ENCODE measurements around the gene ANK2. TPM values are rescaled to one million over a fixed set of nuclear protein-coding genes. Genes with fewer than 3 reads are reported as not detected.

The ANK2 gene
- total RNA-seq, 2 experiments from 2014 or later: 0.36 TPM; not detected in 1

DNA sequence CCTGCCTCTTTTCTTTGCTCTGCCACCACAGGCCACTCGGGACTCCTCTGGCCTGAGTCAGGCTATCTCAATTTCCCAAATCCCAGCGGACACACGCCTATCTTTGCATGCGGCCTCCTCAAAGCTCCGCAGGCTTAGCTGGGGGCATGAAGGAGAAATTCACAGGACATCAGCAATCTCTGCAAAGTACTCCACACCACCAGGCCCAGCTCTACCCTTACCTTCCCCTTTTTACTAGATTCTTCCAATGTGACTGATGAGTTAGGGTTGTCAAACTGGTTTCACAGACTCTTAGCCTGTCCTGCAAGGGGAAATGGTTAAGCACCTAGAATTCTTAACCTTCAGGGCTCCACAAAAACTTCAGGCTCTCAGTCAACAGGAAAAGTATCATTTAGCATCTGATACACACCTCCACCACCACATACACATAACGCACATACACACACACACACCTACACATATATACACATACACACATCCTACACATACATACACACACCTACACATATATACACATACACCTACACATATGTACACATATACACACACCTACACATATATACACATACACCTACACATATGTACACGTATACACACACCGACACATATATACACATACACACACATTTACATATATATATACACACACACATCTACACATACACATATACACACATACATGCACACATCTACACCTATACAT lies 349.1 kb downstream of the ANK2 start:
- no peak for ATAC-seq (ENCODE audit: poor library complexity)
- TF ChIP-seq, protein P1, sequence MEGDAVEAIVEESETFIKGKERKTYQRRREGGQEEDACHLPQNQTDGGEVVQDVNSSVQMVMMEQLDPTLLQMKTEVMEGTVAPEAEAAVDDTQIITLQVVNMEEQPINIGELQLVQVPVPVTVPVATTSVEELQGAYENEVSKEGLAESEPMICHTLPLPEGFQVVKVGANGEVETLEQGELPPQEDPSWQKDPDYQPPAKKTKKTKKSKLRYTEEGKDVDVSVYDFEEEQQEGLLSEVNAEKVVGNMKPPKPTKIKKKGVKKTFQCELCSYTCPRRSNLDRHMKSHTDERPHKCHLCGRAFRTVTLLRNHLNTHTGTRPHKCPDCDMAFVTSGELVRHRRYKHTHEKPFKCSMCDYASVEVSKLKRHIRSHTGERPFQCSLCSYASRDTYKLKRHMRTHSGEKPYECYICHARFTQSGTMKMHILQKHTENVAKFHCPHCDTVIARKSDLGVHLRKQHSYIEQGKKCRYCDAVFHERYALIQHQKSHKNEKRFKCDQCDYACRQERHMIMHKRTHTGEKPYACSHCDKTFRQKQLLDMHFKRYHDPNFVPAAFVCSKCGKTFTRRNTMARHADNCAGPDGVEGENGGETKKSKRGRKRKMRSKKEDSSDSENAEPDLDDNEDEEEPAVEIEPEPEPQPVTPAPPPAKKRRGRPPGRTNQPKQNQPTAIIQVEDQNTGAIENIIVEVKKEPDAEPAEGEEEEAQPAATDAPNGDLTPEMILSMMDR (IDR thresholded peaks at IDR 0.05): no peak
- intact Hi-C loops (cut with DNase I, micrococcal nuclease): loop anchor here in 1 of 2 experiments (10.0 kb wide), 3 partner anchors 146 to 1406 kb away; no protein-coding TSS in a partner anchor
- Histone ChIP-seq H3K36me3 (ENCODE audit: insufficient read depth, low read length) (no peaks in the 10 kb centered on the region), H3K27me3 (ENCODE audit: control insufficient read depth in 1 of 2, insufficient read depth in 2 of 2, low read length in 2 of 2) (no peaks in the 10 kb centered on the region), H3K27ac (ENCODE audit: low read depth in 1 of 2, low read length in 2 of 2) (no peak overlapping the region), H3K4me3 (ENCODE audit: low read length) (no peak overlapping the region), H3K4me1 (ENCODE audit: insufficient read depth, low read length) (no peaks in the 10 kb centered on the region), H3K9me3 (ENCODE audit: control insufficient read depth in 1 of 2, insufficient read depth in 1 of 2, low read length in 2 of 2) (no peaks in the 10 kb centered on the region)
- H3K27ac Mint-ChIP-seq: no peak overlapping the region
- H3K9me3 Mint-ChIP-seq: no peaks in the 10 kb centered on the region
- no peak overlapping the region for H3K4me3 Mint-ChIP-seq
- no peak for DNase-seq
- no peaks in the 10 kb centered on the region for H3K4me1 Mint-ChIP-seq (ENCODE audit: low read depth)
- ChIA-PET POLR2A (no interaction called here), CTCF (no interaction called here)
- no peaks in the 10 kb centered on the region for H3K27me3 Mint-ChIP-seq
- H3K36me3 Mint-ChIP-seq (ENCODE audit: low read depth): no peaks in the 10 kb centered on the region

DNA sequence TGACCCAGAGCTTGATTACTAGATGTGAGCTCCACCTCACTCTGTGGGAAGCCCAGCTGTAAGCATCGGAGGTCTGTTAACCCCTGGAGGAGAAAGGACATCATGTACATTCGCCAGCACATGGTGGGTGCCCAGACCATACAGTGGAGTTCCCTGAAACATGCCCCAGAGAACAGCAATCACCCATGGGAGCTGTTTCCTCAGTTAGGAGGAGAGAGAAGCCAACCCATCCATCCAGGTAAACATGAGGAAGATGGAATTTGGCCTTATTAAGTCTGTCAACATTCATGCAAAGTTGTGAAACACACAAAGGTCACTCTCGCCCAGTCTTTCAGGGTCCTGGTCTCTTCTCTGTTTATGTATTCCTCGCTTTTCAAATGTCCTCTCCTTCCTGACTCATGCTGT lies 354.7 kb downstream of the ANK2 start:
- intact Hi-C loops (cut with DNase I, micrococcal nuclease): no loop called here
- no peaks in the 10 kb centered on the region for H3K36me3 Mint-ChIP-seq (ENCODE audit: low read depth)
- no peaks in the 10 kb centered on the region for H3K27me3 ChIP-seq (ENCODE audit: control insufficient read depth in 1 of 2, insufficient read depth in 2 of 2, low read length in 2 of 2)
- ATAC-seq (ENCODE audit: poor library complexity) (no peak), DNase-seq (no peak)
- TF ChIP-seq, protein P1 (IDR thresholded peaks at IDR 0.05): no peak
- CTCF ChIA-PET: no interaction called here
- no peaks in the 10 kb centered on the region for H3K4me1 Mint-ChIP-seq (ENCODE audit: low read depth)
- H3K4me3 Mint-ChIP-seq: no peak overlapping the region
- no peaks in the 10 kb centered on the region for H3K36me3 ChIP-seq (ENCODE audit: insufficient read depth, low read length)
- H3K27ac Mint-ChIP-seq: no peak overlapping the region
- no peaks in the 10 kb centered on the region for H3K4me1 ChIP-seq (ENCODE audit: insufficient read depth, low read length)
- H3K27ac ChIP-seq (ENCODE audit: low read depth in 1 of 2, low read length in 2 of 2): no peak overlapping the region
- no peaks in the 10 kb centered on the region for H3K27me3 Mint-ChIP-seq
- H3K4me3 ChIP-seq (ENCODE audit: low read length): no peak overlapping the region
- no peaks in the 10 kb centered on the region for H3K9me3 ChIP-seq (ENCODE audit: control insufficient read depth in 1 of 2, insufficient read depth in 1 of 2, low read length in 2 of 2)
- POLR2A ChIA-PET: no interaction called here
- H3K9me3 Mint-ChIP-seq: no peaks in the 10 kb centered on the region

DNA sequence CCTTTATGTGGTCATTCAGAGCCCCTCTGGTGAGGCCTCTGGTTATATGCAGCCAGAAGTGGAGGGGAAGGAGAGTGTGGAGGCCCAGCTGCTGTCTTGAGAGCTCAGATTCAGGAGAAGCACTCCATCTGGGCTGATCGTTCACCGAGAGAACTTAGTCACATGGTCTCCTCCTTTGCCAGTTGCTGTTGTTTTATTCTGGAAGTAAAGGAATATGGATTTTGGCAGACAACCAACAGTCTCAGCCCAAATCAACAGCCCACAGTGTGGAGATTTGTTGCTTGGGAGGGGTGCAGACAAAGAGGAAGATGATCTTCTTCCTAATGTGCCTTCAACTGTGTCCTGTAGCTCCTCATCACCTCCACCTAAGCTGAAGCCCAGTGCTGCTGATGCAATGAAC lies 355.4 kb downstream of the ANK2 start:
- Histone ChIP-seq H3K4me3 (ENCODE audit: low read length) (no peak overlapping the region), H3K9me3 (ENCODE audit: control insufficient read depth in 1 of 2, insufficient read depth in 1 of 2, low read length in 2 of 2) (no peaks in the 10 kb centered on the region), H3K4me1 (ENCODE audit: insufficient read depth, low read length) (no peaks in the 10 kb centered on the region), H3K36me3 (ENCODE audit: insufficient read depth, low read length) (no peaks in the 10 kb centered on the region), H3K27ac (ENCODE audit: low read depth in 1 of 2, low read length in 2 of 2) (no peak overlapping the region), H3K27me3 (ENCODE audit: control insufficient read depth in 1 of 2, insufficient read depth in 2 of 2, low read length in 2 of 2) (no peaks in the 10 kb centered on the region)
- Mint-ChIP-seq H3K27ac (no peak overlapping the region), H3K4me1 (ENCODE audit: low read depth) (no peaks in the 10 kb centered on the region), H3K4me3 (no peak overlapping the region), H3K36me3 (ENCODE audit: low read depth) (no peaks in the 10 kb centered on the region), H3K9me3 (no peaks in the 10 kb centered on the region), H3K27me3 (peaks cover 3% of the 10 kb centered on the region)
- CTCF ChIA-PET: no interaction called here
- ATAC-seq (ENCODE audit: poor library complexity): no peak
- DNase-seq: no peak
- intact Hi-C loops (cut with DNase I, micrococcal nuclease): no loop called here
- POLR2A ChIA-PET: no interaction called here
- TF ChIP-seq, protein P1 (IDR thresholded peaks at IDR 0.05): no peak

Data from CD4-positive, alpha-beta T cell (primary cell).